GM19099 (cell line): ENCODE results near the gene HHAT.

Experiments
- POLR2A ChIP-seq: IDR thresholded peaks from 3 replicates; pipeline ENCODE4 v1.6.1; 2011; ENCODE audit warnings: low read depth; ENCODE audit not compliant: insufficient read length; ENCODE audit errors: extremely low read depth

The HHAT gene

GRCh38 chr1:210456731-210457255 is 128.1 kb downstream of the HHAT start:
- no peak for TF ChIP-seq POLR2A

DNA sequence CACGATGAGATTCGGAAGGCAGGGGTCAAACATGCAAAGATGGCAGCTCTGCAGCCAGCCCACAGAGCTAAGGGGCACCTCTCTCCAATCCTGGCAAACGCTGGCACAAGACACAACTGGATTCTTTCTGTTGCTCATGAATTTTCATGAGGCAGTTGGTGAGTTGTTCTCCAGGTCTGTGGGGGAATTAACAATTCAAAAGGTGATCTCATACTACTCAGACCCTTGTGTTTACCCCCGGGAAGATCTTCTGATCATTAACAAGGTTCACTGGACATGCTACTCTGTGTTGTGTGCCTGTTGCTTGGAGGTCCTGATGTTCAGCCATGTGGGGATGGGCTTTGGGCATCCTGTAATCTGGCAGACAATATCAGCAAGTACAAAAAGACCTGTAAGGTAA is 128.9 kb downstream of the HHAT start:
- no peak for TF ChIP-seq POLR2A

DNA sequence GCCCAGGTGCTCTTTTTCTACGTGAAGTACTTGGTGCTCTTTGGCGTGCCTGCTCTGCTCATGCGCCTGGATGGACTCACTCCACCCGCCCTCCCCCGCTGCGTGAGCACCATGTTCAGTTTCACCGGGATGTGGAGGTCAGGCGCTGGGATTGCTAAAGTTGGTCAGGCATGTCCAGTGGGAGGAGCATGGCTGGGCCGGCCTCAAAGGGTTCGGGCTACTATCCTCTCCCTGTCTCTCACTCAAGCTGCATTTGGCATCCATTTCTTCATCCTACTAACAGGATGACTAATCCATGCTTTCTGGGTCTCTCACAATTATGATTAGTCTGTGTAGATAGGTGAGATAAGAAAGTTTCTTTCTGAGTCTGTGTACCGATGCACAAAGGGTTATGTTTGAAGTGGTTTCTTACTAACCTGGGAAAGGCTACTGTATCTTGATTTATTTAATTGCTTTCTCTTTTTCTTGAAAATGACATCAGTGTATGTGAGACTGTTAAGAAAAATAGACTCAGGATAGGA is 135.9 kb downstream of the HHAT start:
- TF ChIP-seq POLR2A: no peak

DNA sequence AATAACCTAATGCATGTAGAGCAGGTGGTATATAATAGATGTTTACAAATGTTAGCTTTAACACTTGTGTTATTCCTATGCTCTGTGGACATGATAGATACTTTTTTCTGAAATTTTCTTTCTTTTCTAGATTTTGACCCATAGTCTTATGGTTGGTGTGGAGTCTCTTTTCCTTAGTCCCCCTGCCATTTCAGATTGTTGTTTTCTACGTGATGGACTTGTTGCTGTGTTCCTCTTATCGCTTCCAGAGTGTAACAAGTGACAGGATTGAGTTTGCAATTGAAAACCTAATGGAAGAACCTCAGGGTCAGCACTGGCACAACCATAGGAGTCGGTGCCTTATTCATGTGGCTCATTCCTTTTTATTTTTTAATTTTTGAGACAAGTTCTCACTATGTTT is 136.4 kb downstream of the HHAT start:
- no peak for TF ChIP-seq POLR2A

DNA sequence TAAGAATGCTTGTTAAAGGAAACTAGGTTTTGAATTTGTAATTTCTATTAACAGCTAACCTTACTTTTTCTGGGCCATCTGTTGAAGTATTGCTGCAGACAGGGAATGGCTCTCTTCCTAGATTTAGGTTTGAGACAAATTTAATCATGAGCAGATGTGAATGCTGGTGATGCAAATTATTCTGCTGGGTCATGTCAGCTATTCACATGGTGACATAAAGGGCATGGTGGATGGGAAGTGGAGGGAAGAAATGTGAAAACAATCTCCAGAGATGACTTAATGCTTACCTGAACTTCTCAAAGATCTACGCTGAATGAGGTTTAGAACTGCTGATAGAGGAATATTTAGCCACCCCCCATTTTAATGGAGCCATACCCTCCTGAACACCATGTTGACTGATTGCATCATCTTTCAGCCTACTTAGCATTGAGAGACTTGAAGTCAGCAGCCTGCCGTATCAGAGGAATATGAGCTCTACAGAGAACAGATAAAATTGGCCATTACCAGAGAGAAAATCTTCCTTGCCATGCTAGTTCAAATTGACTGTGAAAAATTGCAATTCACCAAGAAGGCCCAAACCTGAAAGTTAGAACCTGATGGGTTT is 138.8 kb downstream of the HHAT start:
- TF ChIP-seq POLR2A: no peak

GRCh38 chr1:210469441-210469840 is 140.7 kb downstream of the HHAT start:
- TF ChIP-seq POLR2A: no peak

GRCh38 chr1:210475321-210475720 is 146.6 kb downstream of the HHAT start:
- no peak for TF ChIP-seq POLR2A

GRCh38 chr1:210475806-210476205 is 147.1 kb downstream of the HHAT start:
- no peak for TF ChIP-seq POLR2A

DNA sequence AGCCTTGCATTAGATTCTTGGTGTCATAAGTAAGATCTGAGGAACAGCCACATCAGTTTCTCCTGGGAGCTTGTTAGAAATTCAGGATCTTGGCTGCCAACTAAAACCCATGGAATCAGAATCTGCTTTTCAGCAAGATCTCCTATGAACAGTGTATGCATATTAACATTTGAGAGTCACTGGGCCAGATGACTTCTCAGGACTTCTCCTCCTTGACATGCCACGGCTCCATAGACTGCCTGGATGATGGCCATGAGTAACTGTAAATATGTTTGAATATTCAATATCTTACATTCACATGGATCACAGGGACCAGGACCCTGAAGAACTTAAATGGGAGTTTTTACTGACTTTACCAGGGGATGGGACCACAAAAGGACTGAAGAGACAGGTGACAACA is 148.0 kb downstream of the HHAT start:
- no peak for TF ChIP-seq POLR2A

DNA sequence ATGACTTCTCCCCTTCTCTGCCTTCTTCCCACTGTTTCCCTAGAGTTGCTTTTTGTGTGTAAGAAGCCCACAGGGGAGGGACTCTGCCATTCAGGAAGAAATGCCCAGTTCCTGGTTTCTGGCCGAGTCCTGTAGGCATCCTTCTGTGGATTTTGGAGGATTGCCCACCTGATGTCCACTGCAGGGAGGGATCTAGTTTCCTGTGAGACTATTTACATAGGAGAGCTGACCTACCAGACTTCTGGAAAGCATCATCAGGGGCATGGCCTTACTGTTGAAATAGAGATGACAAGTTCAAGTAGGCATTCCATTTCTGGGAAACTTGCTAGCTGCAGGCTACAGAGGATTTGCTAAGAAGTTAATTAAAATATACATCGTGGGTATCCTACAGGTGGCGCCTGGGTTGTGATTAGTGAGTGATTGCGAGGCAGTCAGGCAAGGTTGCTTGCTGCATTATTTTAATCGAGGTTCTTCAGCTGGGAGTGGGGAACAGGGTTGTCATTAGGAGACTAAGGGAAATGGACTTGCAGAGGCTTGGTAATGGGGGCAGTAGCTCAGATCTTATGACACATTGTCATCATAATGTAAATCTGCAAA is 148.7 kb downstream of the HHAT start:
- no peak for TF ChIP-seq POLR2A

- TF ChIP-seq POLR2A: no peak
Observed at GRCh38 chr1:210478820-210479219, 150.1 kb downstream of the HHAT start.

DNA sequence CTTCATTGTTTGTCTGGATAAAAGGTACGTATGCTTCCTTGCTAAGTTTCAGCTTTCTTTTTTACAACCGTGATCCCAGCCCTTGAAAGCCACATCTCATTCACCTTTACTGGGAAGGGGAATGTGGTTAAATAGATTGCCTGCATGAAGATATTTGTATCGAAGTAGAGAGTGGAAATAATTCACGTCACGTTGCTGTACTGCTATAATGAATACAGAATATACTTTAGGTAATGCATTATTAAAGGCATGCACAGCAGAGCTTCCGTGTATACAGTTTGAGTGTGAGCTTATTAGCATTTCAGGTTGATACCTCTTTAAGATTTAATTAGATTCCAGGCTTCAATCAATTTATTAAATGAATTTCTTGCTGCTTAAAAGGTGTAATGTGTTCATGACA is 153.8 kb downstream of the HHAT start:
- no peak for TF ChIP-seq POLR2A

- no peak for TF ChIP-seq POLR2A
Observed at GRCh38 chr1:210482945-210483617, 154.4 kb downstream of the HHAT start.

- no peak for TF ChIP-seq POLR2A
Observed at GRCh38 chr1:210483821-210484220, 155.1 kb downstream of the HHAT start.

DNA sequence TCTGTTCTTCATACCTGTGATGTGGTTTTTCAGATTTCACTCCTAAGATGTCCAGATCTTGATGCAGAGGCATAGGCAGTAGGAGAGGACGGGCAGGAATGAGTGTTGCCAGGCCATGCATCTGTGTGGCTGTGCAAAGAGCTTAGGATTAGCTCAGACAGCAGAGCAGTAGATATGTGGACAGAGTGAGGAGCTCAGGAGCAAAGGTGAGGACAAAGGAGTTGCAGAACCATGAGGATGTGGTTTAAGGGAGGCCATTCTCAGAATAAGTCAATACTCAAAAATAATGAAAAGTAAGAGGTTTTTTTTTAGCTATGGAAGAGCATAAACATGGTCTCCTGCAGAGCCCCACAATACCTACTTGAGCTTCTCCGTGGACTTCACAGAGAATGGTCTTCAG is 158.3 kb downstream of the HHAT start:
- TF ChIP-seq POLR2A: no peak

- no peak for TF ChIP-seq POLR2A
Observed at GRCh38 chr1:210489491-210489890, 160.8 kb downstream of the HHAT start.
